ENCODE measurements around the gene RNU5B-1.
"Not testable (repeated sequence)": the region's sequence is repeated elsewhere in the genome, so short reads cannot be mapped to it uniquely, and the experiment has no call there.

Gene RNU5B-1

GRCh38 chr15:65339416-65339815 is 34.9 kb downstream of the RNU5B-1 start:
- in situ Hi-C loops (cut with HindIII; ENCODE audit: low sequenced_read_pairs): no loop called here

GRCh38 chr15:65339920-65340319 is 35.4 kb downstream of the RNU5B-1 start:
- in situ Hi-C loops (cut with HindIII; ENCODE audit: low sequenced_read_pairs): no loop called here

- in situ Hi-C loops (cut with HindIII; ENCODE audit: low sequenced_read_pairs): no loop called here
Observed at GRCh38 chr15:65342493-65342892, 38.0 kb downstream of the RNU5B-1 start.

GRCh38 chr15:65343374-65343981 is 39.0 kb downstream of the RNU5B-1 start:
- in situ Hi-C loops (cut with HindIII; ENCODE audit: low sequenced_read_pairs): no loop called here

- in situ Hi-C loops (cut with HindIII; ENCODE audit: low sequenced_read_pairs): no loop called here
Observed at GRCh38 chr15:65344214-65344913, 39.9 kb downstream of the RNU5B-1 start.

- in situ Hi-C loops (cut with HindIII; ENCODE audit: low sequenced_read_pairs): no loop called here
Observed at GRCh38 chr15:65344914-65345275, 40.4 kb downstream of the RNU5B-1 start.

GRCh38 chr15:65346856-65347598 is 42.5 kb downstream of the RNU5B-1 start:
- in situ Hi-C loops (cut with HindIII; ENCODE audit: low sequenced_read_pairs): no loop called here

GRCh38 chr15:65347756-65348155 is 43.3 kb downstream of the RNU5B-1 start:
- in situ Hi-C loops (cut with HindIII; ENCODE audit: low sequenced_read_pairs): not testable (repeated sequence)

- in situ Hi-C loops (cut with HindIII; ENCODE audit: low sequenced_read_pairs): no loop called here
Observed at GRCh38 chr15:65349338-65349737, 44.9 kb downstream of the RNU5B-1 start.

- in situ Hi-C loops (cut with HindIII; ENCODE audit: low sequenced_read_pairs): not testable (repeated sequence)
Observed at GRCh38 chr15:65351972-65352371, 47.5 kb downstream of the RNU5B-1 start.

Measured in endothelial cell of hepatic sinusoid (primary cell).